GM18498 (cell line): Measurements from ENCODE around the gene INPP4B.

Experiments
- ATAC-seq: cut with Tn5 transposase; IDR thresholded peaks from one replicate; pipeline ENCODE4 v1.9.1; 2021; ENCODE audit warnings: mild to moderate bottlenecking, moderate library complexity; ENCODE audit not compliant: unreplicated experiment

The INPP4B gene

DNA sequence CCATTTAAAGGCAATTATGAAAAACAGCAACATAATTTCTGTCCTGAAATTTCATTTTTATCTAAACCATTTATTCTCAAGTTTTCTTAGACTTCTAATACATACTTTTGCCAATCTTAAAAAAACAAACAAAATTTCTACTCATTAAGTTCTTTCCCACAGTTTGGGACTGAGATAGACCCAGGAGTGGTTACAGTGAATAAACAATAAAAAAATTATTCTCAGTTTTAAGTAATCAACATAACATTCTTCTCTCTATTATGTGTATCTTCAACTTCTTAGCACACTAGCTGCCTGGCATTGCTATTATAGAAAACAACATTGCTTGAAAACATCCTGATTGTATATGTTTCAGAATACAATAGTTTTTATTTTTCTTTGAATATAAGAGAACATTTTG is 676.9 kb downstream of the INPP4B start:
- ATAC-seq: no peak

DNA sequence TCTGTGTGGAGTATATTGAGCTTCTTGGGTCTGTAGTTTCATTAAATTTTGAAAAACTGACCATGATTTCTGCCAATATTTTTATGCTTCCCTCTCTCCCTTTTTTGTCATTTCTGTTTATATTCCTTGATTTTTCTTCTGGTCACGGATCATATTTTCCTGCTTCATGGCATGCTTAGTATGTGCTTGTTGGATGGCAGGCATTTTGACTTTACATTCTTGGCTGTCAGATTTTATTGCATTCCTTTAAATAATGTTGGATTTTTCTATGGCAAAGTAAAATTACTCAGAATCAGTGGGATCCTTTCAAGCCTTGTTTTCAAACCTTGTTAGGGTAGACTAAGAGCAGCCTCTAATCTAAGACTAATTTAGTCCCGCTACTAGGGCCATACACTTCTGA is 677.9 kb downstream of the INPP4B start:
- no peak for ATAC-seq

DNA sequence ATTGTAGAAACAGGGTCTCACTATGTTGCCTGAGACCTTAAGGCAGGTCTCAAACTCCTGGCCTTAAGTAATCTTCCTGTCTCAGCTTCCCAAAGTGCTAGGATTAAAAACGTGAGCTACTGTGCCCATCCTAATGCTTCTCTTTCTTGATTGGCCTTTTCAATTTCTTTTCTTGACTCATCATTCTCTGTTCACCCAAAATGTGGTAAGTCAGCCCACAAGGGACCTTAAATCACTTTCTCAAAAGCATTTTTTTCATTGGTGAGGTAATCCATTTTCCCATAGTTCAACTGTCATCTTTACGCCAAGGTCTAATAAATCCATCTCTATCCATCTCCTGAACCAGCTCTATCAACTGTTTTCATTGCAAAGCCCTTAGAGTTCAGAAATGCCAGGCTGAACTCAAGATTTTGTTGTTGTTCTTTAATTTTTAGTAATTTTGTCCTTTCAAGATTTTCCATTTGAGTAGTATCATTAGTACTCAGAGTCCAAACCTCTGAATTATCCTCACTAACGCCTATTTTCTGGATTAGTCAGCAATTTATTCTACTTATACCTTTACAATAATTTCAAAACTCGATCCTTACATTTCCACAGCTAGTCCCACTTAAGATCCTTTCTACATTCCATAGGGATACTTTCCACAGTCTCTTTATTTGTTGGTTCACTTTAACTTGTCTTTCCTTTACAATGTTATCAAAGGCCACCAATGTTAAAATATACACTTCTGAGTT is 681.2 kb downstream of the INPP4B start:
- no peak for ATAC-seq

DNA sequence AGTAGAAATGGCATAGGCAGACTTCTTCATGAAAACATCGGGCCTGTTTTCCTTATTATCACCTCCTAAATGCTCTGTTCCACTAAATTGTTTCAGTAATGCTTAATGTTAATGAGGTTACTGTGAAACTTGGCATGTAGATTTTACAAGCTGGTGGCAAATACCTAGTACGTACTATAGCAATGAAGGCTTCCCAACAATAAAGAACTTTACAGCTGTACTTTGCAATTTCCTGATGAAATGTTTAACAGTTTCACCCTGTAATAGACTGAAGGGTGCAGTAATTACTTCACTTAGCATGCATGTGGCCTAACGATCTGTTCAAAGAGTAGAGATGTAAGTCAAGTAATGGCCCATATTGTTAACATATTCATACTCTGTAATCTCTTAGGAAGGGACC is 685.0 kb downstream of the INPP4B start:
- no peak for ATAC-seq

DNA sequence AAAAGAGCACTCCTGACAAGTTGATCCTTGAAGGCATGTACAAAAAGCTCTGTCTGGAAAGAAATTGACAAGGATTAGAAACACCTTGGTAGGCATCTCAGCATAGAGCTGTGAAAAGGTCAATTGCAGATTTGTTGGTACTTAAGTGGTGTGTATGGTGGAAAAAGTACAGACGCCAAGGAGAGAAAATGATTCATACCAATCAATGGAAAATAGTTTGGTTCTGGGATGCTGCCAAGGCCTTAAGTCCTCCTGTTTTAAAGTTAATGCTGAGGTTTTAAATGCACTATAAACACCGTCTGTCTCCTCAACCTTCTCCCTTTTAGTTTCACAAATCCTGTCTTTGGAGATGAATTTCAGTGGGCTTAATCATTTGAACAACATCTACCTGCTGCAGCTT is 685.6 kb downstream of the INPP4B start:
- no peak for ATAC-seq

DNA sequence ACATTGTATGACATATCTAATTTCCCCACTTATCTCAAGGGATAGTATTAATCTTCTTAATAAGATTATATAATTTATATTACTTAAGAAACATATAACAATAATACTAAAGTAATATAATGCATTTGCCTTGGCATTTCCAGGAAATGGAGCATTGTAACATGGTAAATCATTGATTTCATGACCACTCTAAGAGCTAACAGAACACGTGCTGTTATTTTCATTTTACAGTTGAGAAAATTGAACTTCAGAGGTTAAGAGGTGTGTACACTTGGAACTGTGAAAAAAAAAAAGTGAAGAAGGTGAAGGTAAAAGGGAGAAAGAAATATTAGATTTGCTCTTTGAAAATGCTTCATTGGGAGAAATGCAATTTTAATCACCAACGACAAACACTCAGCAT is 687.1 kb downstream of the INPP4B start:
- no peak for ATAC-seq

DNA sequence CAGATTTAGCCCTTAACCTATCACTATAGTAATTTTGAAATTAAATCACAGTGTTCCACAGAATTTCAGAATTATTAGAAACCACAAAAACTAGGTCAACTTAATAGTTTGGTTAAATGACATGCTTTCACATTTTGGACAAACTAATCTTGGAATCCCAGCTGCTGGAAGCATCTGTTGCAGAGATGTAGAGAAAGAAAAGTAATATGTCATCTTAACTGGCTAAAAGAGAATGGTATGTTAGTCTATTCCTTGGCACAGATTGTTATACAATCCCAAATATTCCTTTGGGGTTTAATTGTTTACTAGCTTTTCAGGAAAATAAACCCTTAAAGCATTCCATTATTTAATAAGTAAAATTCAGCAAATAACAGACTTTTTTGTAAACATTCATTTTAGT is 689.8 kb downstream of the INPP4B start:
- ATAC-seq: no peak

DNA sequence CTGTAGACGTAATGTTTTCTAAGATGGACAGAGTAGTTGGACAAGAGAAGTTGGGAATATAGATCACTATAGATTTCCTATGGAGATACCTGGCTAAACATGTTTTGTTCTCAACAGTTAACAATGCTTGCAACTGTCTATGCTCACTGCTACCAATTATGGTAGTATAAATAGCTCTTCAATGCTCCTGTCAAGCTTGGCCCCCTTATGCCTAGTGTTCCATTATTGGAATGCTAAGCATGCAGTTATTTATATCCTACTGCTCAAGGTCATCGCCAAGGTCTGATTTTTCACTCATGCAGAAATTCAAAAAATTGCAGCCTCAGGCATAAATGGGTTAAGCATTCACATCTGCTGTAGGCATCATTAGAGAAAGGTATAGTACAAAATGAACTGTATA is 690.8 kb downstream of the INPP4B start:
- ATAC-seq: no peak

DNA sequence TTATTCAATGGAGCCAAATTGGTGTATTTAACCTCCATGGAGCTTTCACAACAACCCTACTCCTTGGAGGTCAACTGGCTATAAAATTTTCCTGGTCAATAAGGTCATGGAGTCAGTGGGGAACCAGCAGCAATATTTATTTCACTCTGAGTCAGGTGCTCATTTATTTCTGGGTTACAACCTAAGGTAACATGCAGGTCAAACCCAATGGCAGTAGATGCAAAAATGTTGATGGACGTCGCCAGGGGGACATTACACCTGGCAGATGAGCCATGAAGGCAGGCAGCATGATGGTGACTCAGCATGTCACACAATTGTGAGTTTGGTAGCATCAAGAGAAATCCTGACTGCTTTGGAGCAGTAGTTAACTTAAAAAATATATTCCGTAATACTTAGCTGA is 695.6 kb downstream of the INPP4B start:
- no peak for ATAC-seq

DNA sequence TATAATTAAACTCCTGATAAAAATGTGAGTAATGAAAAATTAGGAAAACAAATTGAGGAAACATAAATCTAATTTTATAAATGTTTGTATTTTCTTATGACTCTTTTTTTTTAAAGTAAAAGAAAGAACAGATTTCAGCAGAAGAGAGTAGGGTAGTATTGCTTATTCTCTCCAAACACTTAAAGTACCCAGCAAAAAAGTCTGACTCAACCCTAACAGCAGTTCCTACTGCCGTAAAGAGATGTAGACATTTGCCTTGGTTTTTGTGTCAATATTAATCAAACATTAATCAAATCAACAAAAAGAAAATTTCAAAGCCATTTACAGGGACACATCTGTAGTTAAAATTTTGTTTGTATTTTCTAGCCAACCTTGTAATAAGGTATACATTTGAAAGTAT is 701.3 kb downstream of the INPP4B start:
- no peak for ATAC-seq

DNA sequence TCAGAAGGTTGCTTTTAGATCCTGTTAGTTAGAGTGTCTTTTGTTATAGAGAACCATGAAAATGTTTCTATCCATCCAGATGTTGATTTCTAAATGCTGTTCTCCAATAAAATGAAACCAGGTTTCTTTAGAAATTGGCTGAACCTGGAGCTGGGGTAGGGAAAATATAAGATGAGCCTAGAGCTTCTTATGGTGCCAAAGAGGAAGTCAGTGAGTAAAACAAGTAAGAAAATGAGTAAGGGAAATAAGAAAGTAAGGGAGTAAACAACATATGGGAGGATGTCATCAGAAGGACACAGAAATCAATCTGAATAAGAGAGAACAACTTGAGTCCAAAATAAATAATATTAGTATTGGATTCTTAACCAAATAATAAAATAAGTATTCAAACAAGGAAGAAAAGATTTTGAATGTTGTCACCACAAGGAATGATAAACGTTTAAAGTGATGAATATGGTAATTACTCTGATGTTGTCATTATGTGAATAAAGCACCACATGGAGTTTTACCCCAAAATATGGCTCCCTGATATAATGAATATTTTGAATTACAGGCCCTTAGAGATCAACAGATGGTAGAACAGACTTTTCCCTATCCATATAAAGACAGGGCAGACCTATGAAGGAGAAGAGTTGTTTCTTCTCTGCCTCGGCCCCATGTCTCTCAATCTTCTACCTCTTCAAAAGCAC is 703.6 kb downstream of the INPP4B start:
- ATAC-seq: no peak

DNA sequence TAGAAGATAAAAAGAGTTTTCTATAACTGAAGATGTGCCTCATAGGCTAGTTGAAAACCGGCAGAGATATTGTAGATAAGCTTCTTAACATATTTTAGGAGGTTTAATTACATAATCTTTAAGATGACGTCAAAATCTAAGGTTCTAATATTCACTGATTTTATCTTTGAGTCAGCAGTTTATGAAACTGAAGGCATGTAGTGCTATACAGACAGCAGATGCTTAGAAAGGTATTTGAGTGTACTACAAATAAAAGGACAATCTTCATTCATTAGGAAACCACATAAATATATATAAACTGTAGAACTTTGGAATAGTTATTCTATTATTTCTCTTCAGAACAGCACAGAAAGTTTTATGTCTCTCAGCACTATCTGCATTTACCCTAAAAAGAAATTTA is 704.9 kb downstream of the INPP4B start:
- no peak for ATAC-seq

DNA sequence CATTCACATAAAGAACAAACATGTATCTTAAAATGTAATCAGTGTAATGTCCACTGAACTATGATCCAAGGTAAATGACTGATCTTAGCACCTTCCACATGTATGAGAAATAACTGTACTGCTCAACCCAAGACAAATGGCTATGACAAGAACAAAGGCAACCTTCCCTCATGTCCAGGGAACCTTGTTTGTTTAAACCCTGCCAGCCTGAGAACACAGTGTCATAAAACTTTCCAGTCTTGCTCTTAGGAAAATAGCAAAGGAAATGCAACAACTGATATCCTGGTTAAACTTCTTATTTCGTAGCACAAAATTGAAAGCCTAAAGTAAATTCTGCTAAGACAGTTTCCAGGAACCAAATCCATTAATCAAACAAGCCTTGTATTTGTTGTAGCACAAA is 715.4 kb downstream of the INPP4B start:
- no peak for ATAC-seq

DNA sequence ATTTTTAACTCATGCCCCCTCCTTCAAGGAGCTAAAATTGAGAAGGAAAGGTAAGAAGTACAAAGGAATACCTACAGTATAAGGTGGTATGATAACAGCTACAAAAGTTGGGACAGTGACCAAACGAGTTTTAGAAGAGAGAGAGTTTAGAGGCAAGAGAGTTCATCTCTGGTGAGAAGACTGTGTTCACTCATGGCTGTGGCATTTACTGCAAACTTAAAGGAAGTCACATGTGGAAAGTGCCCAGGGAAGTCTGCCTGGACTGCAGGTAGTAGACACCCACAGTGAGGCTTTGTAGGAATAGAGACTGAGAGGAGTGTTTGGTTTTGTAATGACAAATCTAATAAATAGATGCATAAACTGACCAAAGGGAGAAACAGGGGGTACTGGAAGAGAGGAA is 716.2 kb downstream of the INPP4B start:
- ATAC-seq: no peak

DNA sequence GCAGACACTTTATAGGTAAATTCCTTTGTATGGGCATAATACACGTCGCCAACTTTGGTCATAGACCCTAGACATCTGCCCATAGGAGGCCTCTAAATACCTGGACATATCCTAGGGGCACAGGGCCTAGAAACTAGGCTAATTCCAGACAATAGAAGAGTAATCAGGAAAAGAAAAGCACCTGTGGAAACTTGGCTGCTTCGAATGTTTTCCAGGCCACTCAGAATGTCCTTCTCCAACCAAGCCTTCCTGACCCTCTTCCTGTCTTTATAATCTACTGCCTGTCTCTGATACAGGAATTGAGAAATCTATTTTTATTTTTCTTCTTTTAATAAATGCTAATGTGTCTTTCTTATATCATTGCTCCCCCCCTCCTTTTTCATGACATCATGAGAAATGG is 716.6 kb downstream of the INPP4B start:
- no peak for ATAC-seq

DNA sequence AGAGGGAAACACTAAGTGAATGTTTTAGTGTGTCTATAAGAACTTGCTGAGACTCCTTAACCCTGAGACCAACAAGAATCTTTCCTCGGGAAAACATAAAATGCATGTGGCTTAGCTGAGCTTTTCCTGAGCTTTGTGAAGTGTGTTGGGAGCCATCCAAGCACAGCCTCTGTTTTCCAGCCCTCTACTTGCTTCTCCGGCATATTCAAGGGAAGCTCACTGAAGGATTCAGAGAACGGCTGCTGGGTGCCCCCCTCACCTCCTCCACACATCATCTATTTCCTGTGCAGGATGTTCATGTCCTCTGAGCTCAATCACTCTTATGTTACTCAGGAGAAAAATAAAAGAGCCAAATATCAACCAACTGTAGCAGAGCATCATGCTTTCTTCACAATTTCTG is 717.6 kb downstream of the INPP4B start:
- ATAC-seq: no peak

DNA sequence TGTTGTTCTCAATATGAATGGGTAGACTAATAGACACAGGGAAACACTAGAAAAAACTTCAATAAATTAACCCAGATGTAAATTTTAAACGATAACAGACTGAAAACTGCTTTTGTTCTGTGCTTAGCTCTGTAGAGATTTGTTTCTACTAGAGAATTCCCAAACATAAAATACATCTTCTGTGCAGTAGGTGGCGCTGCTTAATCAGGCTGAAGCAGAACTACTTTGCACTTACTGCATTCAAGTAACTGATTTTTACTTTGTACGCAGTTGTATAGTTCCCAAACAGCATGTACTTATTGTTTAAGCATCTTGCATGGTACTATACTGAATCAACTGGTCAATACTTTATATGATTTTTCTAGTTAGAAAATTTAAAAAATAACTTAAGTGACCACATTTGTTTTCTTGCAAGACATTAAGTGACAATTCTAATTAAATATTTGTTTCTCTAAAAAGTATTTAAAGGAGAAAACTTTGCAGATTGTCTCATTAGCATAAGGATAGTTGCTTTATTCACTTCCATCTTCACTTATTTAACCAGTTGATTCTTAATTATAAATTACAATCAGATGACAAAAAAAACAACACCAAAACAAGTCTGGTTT is 719.1 kb downstream of the INPP4B start:
- peak; percentile 73 for ATAC-seq

DNA sequence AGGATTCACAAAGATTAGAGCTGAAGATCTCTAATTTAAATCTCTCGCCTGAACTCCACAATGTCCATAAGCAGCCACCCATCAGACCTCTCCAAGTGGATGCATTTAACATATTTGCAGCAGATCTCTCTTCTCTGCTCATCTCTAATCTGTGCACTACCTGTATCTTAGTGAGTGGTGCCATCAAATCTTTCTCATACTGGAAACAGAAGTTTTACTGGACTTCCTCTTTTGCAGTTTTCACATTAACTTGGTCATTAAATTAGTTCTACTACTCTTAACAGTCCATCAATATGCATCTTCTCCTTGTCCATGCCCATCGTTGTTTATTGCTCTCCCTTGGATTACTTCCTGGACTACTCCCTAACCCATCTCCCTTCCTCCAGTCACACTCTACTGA is 721.2 kb downstream of the INPP4B start:
- no peak for ATAC-seq

DNA sequence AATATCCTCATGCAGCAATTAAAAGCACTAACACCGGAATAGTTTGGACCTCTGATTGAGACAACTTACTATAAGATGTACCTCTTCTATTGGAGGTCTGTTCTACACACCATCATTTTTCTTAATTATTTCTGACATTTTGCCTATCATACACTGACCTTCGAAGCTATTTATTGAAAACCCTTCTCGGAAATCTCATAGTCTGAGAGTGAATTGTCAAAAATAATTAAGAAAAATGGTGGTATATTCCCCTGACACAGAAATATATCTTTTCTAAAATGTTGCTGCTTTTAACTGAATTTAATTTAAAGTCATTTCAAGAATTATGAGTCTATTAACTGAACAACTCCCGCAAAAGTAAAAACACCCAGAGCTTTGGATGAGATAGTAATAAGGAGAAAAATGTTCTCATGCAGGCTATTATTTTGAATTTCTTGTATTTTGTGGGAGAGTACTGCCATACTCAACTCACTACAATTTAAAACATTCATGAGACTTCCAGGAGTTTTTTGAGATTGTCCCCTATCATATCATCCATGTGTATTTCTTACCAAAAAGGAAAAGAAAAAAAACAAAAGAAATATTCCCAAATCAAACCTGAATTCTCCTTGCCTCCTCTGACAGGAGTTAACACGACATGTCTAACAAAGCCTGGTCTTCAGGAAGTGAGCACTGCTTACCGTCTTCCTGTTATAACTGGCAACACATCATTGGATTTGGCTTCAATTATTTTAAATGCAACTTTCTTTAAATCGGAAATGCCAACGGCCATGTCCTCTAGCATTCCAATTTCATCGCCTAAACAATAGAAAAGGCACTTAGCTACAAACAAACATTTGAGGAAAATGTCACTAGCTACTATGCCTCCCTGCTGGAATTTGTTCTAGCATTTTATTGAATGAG is 724.4 kb downstream of the INPP4B start:
- ATAC-seq: no peak

DNA sequence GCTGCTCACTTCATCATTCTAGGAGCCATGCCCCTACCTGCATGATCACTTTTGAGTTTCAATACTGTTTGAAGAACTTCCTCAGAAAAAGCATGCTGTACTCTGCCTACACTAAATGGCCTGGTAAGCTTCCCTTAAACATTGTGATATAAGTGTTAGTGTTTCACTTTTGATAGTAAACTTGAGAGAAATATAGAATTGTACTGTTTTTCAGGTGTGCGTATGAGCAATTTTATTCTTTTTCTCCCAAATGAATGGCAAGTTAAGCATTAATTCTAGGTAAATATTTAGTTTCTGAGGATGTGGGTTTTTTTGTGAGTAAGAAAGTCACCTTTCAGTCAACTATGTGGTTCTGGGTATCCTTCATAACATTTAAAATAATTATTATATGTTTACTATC is 725.2 kb downstream of the INPP4B start:
- ATAC-seq: no peak

DNA sequence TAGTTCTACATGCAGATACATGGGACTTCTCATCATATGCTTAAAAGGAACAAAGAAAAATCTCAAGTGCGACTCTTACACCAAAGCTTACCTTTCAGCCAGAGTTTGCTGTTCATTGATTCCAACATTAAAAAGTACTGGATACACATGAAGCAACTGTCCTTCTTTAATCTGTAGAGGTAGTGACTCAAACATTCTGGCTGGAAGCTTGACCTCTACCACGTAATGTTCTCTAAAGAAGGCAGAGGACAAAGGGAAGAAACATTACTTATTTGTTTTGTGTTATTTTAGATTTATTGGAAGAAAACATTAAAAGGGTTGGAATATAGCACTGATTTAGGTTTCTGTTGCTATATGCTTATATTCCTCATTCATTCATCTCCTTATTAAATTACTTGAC is 733.6 kb downstream of the INPP4B start:
- no peak for ATAC-seq
